ENCODE measurements around the gene KLKB1. TPM values are rescaled to one million over a fixed set of nuclear protein-coding genes. Genes with fewer than 3 reads are reported as not detected.

KLKB1 gene
- total and polyA plus RNA-seq, 2 donors (not counting 3 experiments of a cell fraction or from before 2014, with no cell fraction given): not detected

DNA sequence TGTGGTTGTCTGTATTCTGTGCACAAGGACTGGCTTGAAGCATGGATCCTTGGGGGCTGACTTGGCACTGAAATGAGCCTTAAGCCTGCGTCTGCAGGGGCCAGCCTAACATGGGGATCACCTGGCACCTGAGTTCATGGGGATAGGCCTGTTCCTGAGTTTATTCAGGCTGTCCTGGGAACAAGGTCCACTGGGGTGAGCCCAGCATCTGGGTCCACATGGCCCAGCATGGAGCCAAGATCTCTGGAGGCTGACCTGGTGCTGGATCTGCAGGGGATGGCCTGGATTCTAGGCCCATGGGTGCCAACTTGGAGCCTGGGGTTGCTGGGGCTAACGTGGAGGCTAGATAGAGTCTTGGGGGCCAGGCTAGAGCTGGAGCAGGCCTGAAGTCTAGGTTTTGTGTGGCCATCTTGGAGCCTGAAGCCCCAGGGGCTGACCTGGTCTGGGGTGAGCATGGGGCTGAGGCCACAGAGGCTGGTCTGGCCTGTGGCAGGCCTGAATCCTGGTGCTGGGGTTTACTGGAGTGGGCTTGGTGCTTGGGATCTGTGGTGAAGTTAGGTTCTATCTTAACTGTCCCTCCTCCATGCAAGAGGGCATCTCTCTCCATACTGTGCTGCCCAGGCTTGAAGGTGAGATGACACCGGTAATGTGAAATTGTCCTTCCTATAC is 652 bp upstream of the KLKB1 start:
- H3K9me1 ChIP-seq (replicated peaks; ENCODE audit: control insufficient read depth, extremely low read depth, insufficient read depth, low read length): no peaks in the 10 kb centered on the region
- TF ChIP-seq JUN (IDR thresholded peaks at IDR 0.05; ENCODE audit: borderline replicate concordance, insufficient read depth, insufficient read length, low read depth): no peak
- TF ChIP-seq MYC (IDR thresholded peaks at IDR 0.05; ENCODE audit: low read depth, low read length): no peak
- no peak for TF ChIP-seq EZH2 (IDR thresholded peaks at IDR 0.05; ENCODE audit: borderline replicate concordance, low read depth, low read length, severe bottlenecking)
- TF ChIP-seq, protein P1, sequence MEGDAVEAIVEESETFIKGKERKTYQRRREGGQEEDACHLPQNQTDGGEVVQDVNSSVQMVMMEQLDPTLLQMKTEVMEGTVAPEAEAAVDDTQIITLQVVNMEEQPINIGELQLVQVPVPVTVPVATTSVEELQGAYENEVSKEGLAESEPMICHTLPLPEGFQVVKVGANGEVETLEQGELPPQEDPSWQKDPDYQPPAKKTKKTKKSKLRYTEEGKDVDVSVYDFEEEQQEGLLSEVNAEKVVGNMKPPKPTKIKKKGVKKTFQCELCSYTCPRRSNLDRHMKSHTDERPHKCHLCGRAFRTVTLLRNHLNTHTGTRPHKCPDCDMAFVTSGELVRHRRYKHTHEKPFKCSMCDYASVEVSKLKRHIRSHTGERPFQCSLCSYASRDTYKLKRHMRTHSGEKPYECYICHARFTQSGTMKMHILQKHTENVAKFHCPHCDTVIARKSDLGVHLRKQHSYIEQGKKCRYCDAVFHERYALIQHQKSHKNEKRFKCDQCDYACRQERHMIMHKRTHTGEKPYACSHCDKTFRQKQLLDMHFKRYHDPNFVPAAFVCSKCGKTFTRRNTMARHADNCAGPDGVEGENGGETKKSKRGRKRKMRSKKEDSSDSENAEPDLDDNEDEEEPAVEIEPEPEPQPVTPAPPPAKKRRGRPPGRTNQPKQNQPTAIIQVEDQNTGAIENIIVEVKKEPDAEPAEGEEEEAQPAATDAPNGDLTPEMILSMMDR (IDR thresholded peaks at IDR 0.05; ENCODE audit: extremely low read depth in 1 of 2, insufficient read depth in 1 of 2, low read depth in 1 of 2, low read length in 2 of 2): no peak
- no peak for TF ChIP-seq POLR2AphosphoS5 (IDR thresholded peaks at IDR 0.05; ENCODE audit: insufficient read depth, low read depth, low read length)
- no peak for TF ChIP-seq POLR2A (IDR thresholded peaks at IDR 0.05; ENCODE audit: low read depth, low read length)
- TF ChIP-seq MAX (IDR thresholded peaks at IDR 0.05; ENCODE audit: insufficient read depth, insufficient read length): no peak
- no peak for TF ChIP-seq FOS (IDR thresholded peaks at IDR 0.05; ENCODE audit: borderline replicate concordance, insufficient read depth, low read length)
- TF ChIP-seq GATA2 (IDR thresholded peaks at IDR 0.05; ENCODE audit: insufficient read depth, insufficient read length, low read depth, low read length): no peak
- no peak overlapping the region for H3K9ac ChIP-seq (replicated peaks; ENCODE audit: extremely low read depth, insufficient read depth, low read length)
- H3K27ac ChIP-seq (ENCODE audit: insufficient read depth, low read depth, low read length): no peak overlapping the region
- no peaks in the 10 kb centered on the region for H4K20me1 ChIP-seq (replicated peaks; ENCODE audit: control insufficient read depth, extremely low read depth, insufficient read depth, low read length)
- no peaks in the 10 kb centered on the region for H3K27me3 ChIP-seq (ENCODE audit: control insufficient read depth in 2 of 2, insufficient read depth in 2 of 2, low read length in 2 of 2)
- H2AFZ ChIP-seq (ENCODE audit: low read depth, low read length): no peak overlapping the region
- POLR2A ChIA-PET: no interaction called here
- FAIRE-seq (no peak), DNase-seq (ENCODE audit: low read depth, low spot score) (no peak)
- no peaks in the 10 kb centered on the region for H3K79me2 ChIP-seq (ENCODE audit: control insufficient read depth, insufficient read depth, low read length)
- H3K4me2 ChIP-seq (ENCODE audit: insufficient read depth, low read length): no peak overlapping the region
- dilution Hi-C loops (cut with MboI; ENCODE audit: extremely low pct_ligation_motif_present, low sequenced_read_pairs): no loop called here
- intact Hi-C loops (cut with micrococcal nuclease): no loop called here
- no TSS peak for BruUV-seq (replicated peaks)
- H3K4me3 ChIP-seq (replicated peaks in 1 of 3; ENCODE audit: insufficient read depth in 1 of 3, low read depth in 1 of 3, low read length in 3 of 3): no peak overlapping the region
- no peaks in the 10 kb centered on the region for H3K36me3 ChIP-seq (ENCODE audit: control insufficient read depth in 2 of 2, extremely low read depth in 1 of 2, insufficient read depth in 2 of 2, low read length in 2 of 2)
- no peaks in the 10 kb centered on the region for H3K4me1 ChIP-seq (ENCODE audit: control insufficient read depth, extremely low read depth, insufficient read depth, low read length)
- CTCF ChIA-PET: no interaction called here
- H3K9me3 ChIP-seq (replicated peaks; ENCODE audit: control insufficient read depth, insufficient read depth, low read length): no peaks in the 10 kb centered on the region

Measured in endothelial cell of umbilical vein (primary cell).